ENCODE results near the gene KDM7A. TPM values are rescaled to one million over a fixed set of nuclear protein-coding genes. Genes with fewer than 3 reads are reported as not detected.

Gene KDM7A
- total RNA-seq, 6 donors from 2014 or later, result 12.9 to 41.8 (median 18.2) TPM

DNA sequence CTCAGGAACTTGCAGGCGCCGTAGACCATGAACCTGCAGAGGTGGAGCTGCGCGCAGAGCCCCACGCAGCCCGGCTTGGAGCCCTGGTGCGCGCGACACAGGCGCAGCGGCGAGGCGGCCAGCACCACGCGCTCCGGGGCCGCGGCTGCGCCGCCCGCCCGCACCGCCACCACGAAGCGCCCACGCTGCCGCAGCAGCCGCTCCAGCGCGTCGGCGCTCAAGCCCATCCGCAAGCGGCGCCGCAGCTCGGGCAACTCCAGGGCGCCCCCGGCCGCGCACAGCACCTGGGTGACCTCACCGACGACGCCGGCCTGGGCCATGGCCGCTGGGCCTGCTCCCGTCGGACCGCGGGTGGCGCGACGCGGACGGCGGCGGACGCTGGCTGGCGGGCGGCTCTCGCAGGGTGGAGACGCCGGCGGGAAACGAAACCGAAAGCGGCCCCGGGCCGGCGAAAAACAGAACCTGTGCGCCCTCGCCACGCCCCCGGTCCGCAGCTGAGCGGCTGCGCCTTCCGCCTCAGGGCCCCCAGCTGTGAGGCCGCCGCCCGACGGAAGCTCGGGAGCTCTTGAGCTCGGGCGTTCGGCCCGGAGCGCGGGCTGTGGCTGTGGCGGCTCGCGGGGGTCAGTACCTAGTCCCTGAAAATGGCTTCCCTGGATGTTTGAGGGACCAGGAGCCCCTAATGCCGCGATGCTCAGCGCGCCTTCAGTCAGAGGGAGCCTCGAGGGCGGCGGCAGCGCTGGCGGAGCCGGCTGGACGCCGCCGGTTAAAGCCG is 114.1 kb downstream of the KDM7A start, which contains the start of gene PARP12:
Gene PARP12, minus strand, starts transcription at position 424 of the 772 bp plus-strand sequence. Its CDS starts 104 bp downstream, at position 320.
- no peaks in the 10 kb centered on the region for H3K36me3 ChIP-seq
- peak within 1 kb of the TSS; percentile 75 to 87 (median 78) for H3K4me3 ChIP-seq
- peak within 1 kb of the TSS; percentile 92 to 98 (median 94) for H3K27ac ChIP-seq
- H3K9me3 ChIP-seq, result peaks cover 7 to 12% (median 10%) of the 10 kb centered on the region in 4 donors
- 0 to 4% methylated on average over 9 to 32 of the region's 106 CpGs for WGBS, 2 donors
- TF ChIP-seq POLR2A (IDR thresholded peaks at IDR 0.05) (peak in 3 of 4 donors; percentile 35 to 84 (median 73)), EP300 (IDR thresholded peaks at IDR 0.05) (no peak), POLR2AphosphoS5 (IDR thresholded peaks at IDR 0.05) (peak; percentile 73 to 87)
- no peaks in the 10 kb centered on the region for H3K27me3 ChIP-seq
- ATAC-seq (ENCODE audit: low FRiP score in 2 of 2) (peak; percentile 90 to 97), DNase-seq (peak; percentile 96 to 99)
- peaks cover 33 to 48% (median 39%) of the 10 kb centered on the region in 4 donors for H3K4me1 ChIP-seq

- ATAC-seq (ENCODE audit: low FRiP score in 2 of 2) (peak; percentile 28 to 58), DNase-seq (peak; percentile 33 to 78)
- Histone ChIP-seq H3K27ac (peak overlapping the region; percentile 92 to 98 (median 94)), H3K4me1 (peaks cover 33 to 48% (median 39%) of the 10 kb centered on the region in 4 donors), H3K36me3 (peaks cover 0 to under 1% (median 0%) of the 10 kb centered on the region in 4 donors), H3K27me3 (no peaks in the 10 kb centered on the region), H3K4me3 (peak overlapping the region; percentile 75 to 87 (median 78)), H3K9me3 (peaks cover 7 to 8% (median 7%) of the 10 kb centered on the region in 4 donors)
- TF ChIP-seq, protein P1, sequence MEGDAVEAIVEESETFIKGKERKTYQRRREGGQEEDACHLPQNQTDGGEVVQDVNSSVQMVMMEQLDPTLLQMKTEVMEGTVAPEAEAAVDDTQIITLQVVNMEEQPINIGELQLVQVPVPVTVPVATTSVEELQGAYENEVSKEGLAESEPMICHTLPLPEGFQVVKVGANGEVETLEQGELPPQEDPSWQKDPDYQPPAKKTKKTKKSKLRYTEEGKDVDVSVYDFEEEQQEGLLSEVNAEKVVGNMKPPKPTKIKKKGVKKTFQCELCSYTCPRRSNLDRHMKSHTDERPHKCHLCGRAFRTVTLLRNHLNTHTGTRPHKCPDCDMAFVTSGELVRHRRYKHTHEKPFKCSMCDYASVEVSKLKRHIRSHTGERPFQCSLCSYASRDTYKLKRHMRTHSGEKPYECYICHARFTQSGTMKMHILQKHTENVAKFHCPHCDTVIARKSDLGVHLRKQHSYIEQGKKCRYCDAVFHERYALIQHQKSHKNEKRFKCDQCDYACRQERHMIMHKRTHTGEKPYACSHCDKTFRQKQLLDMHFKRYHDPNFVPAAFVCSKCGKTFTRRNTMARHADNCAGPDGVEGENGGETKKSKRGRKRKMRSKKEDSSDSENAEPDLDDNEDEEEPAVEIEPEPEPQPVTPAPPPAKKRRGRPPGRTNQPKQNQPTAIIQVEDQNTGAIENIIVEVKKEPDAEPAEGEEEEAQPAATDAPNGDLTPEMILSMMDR (IDR thresholded peaks at IDR 0.05), result no peak
- TF ChIP-seq EP300 (IDR thresholded peaks at IDR 0.05) (no peak), POLR2AphosphoS5 (IDR thresholded peaks at IDR 0.05) (peak in 1 of 2 donors; percentile 6), POLR2A (IDR thresholded peaks at IDR 0.05) (no peak)
- whole genome bisulfite sequencing, 2 donors, result 5 to 39% methylated on average over 8 to 18 of the region's 32 CpGs
Observed at GRCh38 chr7:140062118-140062527, 114.7 kb downstream of the KDM7A start.

DNA sequence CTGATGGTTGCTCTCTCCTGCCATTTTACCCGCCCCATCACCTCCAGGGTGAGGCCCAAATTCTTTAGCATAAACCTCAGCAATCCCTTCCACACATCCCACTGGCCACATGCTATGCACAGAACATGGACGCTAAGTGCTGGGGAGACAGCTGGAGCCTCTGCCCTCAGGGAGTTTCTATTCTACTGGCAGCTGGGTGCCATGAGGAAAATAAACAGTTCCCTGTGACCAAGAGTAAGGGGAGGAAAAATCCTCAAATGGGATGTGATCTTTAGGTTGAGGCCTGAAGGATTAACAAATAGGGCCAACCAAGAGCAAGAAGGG is 115.2 kb downstream of the KDM7A start:
- ATAC-seq (ENCODE audit: low FRiP score in 2 of 2) (no peak), DNase-seq (no peak)
- WGBS, 2 donors, result 82 to 89% methylated on average over 2 of the region's 2 CpGs
- peaks cover 0 to 6% (median 2%) of the 10 kb centered on the region in 4 donors for H3K36me3 ChIP-seq
- TF ChIP-seq EP300 (IDR thresholded peaks at IDR 0.05) (no peak), POLR2A (IDR thresholded peaks at IDR 0.05) (no peak), POLR2AphosphoS5 (IDR thresholded peaks at IDR 0.05) (no peak)
- TF ChIP-seq, protein P1 (IDR thresholded peaks at IDR 0.05), result no peak
- H3K27ac ChIP-seq, result peak overlapping the region; percentile 92 to 98 (median 94)
- no peaks in the 10 kb centered on the region for H3K27me3 ChIP-seq
- peaks cover 33 to 48% (median 39%) of the 10 kb centered on the region in 4 donors for H3K4me1 ChIP-seq
- peaks cover 2 to 4% (median 2%) of the 10 kb centered on the region in 4 donors for H3K9me3 ChIP-seq
- peak overlapping the region in 3 of 4 donors; percentile 75 to 80 (median 77) for H3K4me3 ChIP-seq

DNA sequence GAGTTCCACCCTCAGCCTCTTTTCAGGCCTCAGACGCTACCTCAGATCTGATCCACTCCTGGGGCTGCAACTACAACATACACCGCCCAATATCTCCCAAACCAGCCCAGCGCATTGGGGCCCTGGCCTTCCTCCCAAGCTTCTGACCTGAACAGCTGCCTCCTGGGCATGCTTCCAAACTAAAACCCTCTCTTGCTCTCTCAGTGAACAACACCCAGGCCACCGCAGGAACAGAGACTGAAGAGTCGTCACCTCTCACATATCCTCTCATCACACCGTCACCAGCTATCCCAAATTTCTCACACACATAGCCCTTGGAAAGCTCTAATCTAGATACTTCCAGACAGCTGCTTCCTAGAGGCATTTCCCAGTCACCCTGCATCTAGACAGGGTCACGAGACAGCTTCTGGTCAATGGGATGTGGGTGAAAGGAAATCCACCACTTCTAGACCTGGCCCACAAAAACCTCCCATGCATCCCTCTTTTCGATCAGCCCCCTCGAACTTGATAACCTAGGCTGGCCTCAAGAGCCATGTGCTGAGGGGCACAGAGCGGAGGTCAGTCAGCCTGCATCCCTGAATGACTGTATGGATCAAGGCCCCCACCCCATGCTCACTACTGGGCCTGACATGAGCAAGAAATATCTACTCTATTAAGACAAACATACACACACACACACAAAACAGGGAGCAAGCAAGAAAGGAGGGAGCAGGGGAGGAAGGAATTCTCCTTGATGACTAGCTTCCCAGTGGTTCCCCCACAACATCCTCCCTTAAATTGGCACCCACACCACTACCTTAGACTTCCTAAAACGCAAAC is 115.8 kb downstream of the KDM7A start:
- ATAC-seq (ENCODE audit: low FRiP score in 2 of 2) (peak in 1 of 2 donors; percentile 4), DNase-seq (peak in 1 of 2 donors; percentile 39)
- peaks cover 0 to 9% (median 3%) of the 10 kb centered on the region in 4 donors for H3K36me3 ChIP-seq
- 42 to 56% methylated on average over 11 of the region's 11 CpGs for WGBS, 2 donors
- H3K4me3 ChIP-seq, result peak overlapping the region in 3 of 4 donors; percentile 75 to 80 (median 77)
- H3K27me3 ChIP-seq, result no peaks in the 10 kb centered on the region
- no peaks in the 10 kb centered on the region for H3K9me3 ChIP-seq
- peak overlapping the region; percentile 92 to 98 (median 94) for H3K27ac ChIP-seq
- H3K4me1 ChIP-seq, result peaks cover 33 to 48% (median 39%) of the 10 kb centered on the region in 4 donors
- TF ChIP-seq POLR2AphosphoS5 (IDR thresholded peaks at IDR 0.05) (no peak), POLR2A (IDR thresholded peaks at IDR 0.05) (no peak), EP300 (IDR thresholded peaks at IDR 0.05) (no peak)
- TF ChIP-seq, protein P1 (IDR thresholded peaks at IDR 0.05), result no peak

Measured in upper lobe of left lung (tissue), 6 donors.